ENCODE results near the gene CDH24.

GRCh38 chr14:23079716-23080115, 22.4 kb upstream of the CDH24 start:
- TF ChIP-seq, protein P1, sequence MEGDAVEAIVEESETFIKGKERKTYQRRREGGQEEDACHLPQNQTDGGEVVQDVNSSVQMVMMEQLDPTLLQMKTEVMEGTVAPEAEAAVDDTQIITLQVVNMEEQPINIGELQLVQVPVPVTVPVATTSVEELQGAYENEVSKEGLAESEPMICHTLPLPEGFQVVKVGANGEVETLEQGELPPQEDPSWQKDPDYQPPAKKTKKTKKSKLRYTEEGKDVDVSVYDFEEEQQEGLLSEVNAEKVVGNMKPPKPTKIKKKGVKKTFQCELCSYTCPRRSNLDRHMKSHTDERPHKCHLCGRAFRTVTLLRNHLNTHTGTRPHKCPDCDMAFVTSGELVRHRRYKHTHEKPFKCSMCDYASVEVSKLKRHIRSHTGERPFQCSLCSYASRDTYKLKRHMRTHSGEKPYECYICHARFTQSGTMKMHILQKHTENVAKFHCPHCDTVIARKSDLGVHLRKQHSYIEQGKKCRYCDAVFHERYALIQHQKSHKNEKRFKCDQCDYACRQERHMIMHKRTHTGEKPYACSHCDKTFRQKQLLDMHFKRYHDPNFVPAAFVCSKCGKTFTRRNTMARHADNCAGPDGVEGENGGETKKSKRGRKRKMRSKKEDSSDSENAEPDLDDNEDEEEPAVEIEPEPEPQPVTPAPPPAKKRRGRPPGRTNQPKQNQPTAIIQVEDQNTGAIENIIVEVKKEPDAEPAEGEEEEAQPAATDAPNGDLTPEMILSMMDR (IDR thresholded peaks at IDR 0.05) = no peak
- no peak for TF ChIP-seq POLR2A (IDR thresholded peaks at IDR 0.05)
- TF ChIP-seq POLR2AphosphoS5 (IDR thresholded peaks at IDR 0.05) = no peak

All from stomach (tissue), 4 donors.